ENCODE measurements around the gene KIAA1328.
"Not testable (repeated sequence)": the region's sequence is repeated elsewhere in the genome, so short reads cannot be mapped to it uniquely, and the experiment has no call there.

The KIAA1328 gene

GRCh38 chr18:36811955-36812354 lies 17.0 kb upstream of the KIAA1328 start:
- DNase-seq (ENCODE audit: low spot score) = no peak
- ChIA-PET CTCF (no interaction called here), POLR2A (ENCODE audit: low non-redundant PET) (no interaction called here)
- H3K27ac ChIP-seq = no peak overlapping the region
- TF ChIP-seq, protein P1, sequence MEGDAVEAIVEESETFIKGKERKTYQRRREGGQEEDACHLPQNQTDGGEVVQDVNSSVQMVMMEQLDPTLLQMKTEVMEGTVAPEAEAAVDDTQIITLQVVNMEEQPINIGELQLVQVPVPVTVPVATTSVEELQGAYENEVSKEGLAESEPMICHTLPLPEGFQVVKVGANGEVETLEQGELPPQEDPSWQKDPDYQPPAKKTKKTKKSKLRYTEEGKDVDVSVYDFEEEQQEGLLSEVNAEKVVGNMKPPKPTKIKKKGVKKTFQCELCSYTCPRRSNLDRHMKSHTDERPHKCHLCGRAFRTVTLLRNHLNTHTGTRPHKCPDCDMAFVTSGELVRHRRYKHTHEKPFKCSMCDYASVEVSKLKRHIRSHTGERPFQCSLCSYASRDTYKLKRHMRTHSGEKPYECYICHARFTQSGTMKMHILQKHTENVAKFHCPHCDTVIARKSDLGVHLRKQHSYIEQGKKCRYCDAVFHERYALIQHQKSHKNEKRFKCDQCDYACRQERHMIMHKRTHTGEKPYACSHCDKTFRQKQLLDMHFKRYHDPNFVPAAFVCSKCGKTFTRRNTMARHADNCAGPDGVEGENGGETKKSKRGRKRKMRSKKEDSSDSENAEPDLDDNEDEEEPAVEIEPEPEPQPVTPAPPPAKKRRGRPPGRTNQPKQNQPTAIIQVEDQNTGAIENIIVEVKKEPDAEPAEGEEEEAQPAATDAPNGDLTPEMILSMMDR (conservative IDR thresholded peaks at IDR 0.05; ENCODE audit: low read depth) = no peak

GRCh38 chr18:36812678-36813077 lies 16.2 kb upstream of the KIAA1328 start:
- H3K27ac ChIP-seq = no peak overlapping the region
- no peak for DNase-seq (ENCODE audit: low spot score)
- ChIA-PET POLR2A (ENCODE audit: low non-redundant PET) (no interaction called here), CTCF (interaction anchor here (0.5 kb wide), 1 partner anchor 700 kb away, joined by 3 read pairs; no protein-coding TSS in a partner anchor)
- TF ChIP-seq, protein P1 (conservative IDR thresholded peaks at IDR 0.05; ENCODE audit: low read depth) = no peak

- ChIA-PET POLR2A (ENCODE audit: low non-redundant PET) (no interaction called here), CTCF (no interaction called here)
- no peak overlapping the region for H3K27ac ChIP-seq
- no peak for DNase-seq (ENCODE audit: low spot score)
- TF ChIP-seq, protein P1 (conservative IDR thresholded peaks at IDR 0.05; ENCODE audit: low read depth) = no peak
These were observed 15.7 kb upstream of the KIAA1328 start for GRCh38 chr18:36813101-36813775.

GRCh38 chr18:36813824-36814223 lies 15.1 kb upstream of the KIAA1328 start:
- CTCF ChIA-PET = no interaction called here
- TF ChIP-seq, protein P1 (conservative IDR thresholded peaks at IDR 0.05; ENCODE audit: low read depth) = no peak
- POLR2A ChIA-PET (ENCODE audit: low non-redundant PET) = no interaction called here
- no peak for DNase-seq (ENCODE audit: low spot score)
- no peak overlapping the region for H3K27ac ChIP-seq

DNA sequence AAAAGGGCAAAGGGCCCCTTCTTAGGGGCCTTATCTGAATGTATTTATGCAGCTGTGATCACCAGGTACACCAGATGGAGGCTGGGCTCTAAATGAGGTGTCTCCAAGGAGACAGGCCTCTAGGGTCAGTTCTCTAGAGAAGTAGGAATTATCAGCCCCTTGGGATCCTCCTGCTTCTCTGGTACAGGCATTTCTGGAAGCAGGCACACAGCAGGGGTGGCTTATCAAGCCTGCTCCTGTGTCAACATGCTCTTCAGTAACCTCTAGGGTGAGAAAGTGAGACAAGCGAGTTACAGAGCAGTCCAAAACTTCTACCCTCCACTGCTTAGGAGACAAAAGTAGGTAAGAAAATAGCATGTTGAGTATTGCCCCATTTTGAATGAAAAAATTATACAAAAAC lies 13.9 kb upstream of the KIAA1328 start:
- TF ChIP-seq, protein P1 (conservative IDR thresholded peaks at IDR 0.05; ENCODE audit: low read depth) = no peak
- DNase-seq (ENCODE audit: low spot score) = no peak
- ChIA-PET CTCF (interaction anchor here (0.6 kb wide), 1 partner anchor 57 kb away, joined by 8 read pairs; no protein-coding TSS in a partner anchor), POLR2A (ENCODE audit: low non-redundant PET) (no interaction called here)
- no peak overlapping the region for H3K27ac ChIP-seq

- CTCF ChIA-PET; POLR2A ChIA-PET (ENCODE audit: low non-redundant PET); DNase-seq (ENCODE audit: low spot score); H3K27ac ChIP-seq: not testable (repeated sequence)
These were observed 12.8 kb upstream of the KIAA1328 start for GRCh38 chr18:36816096-36816495.

DNA sequence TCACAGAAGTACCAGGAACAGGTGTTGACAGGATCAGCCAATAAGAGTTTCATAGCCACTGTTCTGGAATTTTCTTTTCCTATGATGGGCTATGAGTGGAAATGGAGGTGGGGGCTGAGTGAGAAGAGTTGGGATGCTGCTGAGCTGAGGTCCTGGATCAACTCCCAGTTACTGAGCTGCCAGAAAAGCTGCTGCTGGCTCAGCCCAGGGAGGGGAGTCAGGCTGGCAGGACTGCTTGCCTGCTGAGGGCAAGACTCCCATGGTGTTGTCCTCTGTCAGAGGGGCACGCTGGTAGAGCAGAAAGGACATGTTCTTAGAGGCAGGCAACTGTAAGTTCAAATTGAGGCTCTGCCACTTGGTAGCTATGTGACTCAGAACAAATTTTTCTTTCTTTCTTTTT lies 11.9 kb upstream of the KIAA1328 start:
- H3K27ac ChIP-seq = no peak overlapping the region
- DNase-seq (ENCODE audit: low spot score) = no peak
- ChIA-PET CTCF (no interaction called here), POLR2A (ENCODE audit: low non-redundant PET) (no interaction called here)
- TF ChIP-seq, protein P1 (conservative IDR thresholded peaks at IDR 0.05; ENCODE audit: low read depth) = no peak
